LNCAP (cell line): ENCODE measurements around the gene SLC17A9.

Experiments
- CTCF ChIP-seq: fragments of 450-650 bp; IDR thresholded peaks from 2 replicates; pipeline ENCODE4 v1.5.1; 2017; ENCODE audit warnings: mild to moderate bottlenecking

Gene SLC17A9

GRCh38 chr20:62987114-62987513 lies 34.6 kb downstream of the SLC17A9 start:
- TF ChIP-seq CTCF = no peak

GRCh38 chr20:62989201-62989601 lies 36.7 kb downstream of the SLC17A9 start:
- no peak for TF ChIP-seq CTCF

GRCh38 chr20:62990306-62990825 lies 37.9 kb downstream of the SLC17A9 start:
- no peak for TF ChIP-seq CTCF

- TF ChIP-seq CTCF = no peak
Measured at GRCh38 chr20:62991196-62991807, 38.8 kb downstream of the SLC17A9 start.

GRCh38 chr20:62991863-62992262 lies 39.4 kb downstream of the SLC17A9 start:
- TF ChIP-seq CTCF = no peak

GRCh38 chr20:62993856-62994494 lies 41.5 kb downstream of the SLC17A9 start:
- TF ChIP-seq CTCF = no peak

DNA sequence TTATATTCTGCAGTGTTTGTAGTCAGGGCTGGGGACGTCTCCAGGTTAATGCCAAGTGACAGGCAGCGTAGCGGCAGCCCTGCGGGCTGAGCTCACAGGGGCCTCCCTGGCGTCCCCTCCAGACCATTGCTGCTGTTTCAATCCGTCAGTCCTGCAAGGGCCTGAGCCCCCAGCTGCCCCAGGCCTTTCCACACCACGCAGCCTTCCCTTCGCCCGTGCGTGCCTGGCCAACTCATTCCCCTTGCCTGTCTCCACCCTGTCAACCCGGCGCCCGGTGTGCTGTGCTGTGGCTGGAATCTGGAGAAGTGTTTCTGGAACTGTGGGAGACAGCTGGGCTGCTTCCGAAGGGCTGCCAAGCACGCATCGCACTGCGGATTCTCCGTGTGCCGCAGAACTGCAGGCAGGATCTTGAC lies 42.4 kb downstream of the SLC17A9 start:
- TF ChIP-seq CTCF = no peak
